Right atrium auricular region (tissue), 2 donors: ENCODE results near the gene ZNF423. TPM values are rescaled to one million over a fixed set of nuclear protein-coding genes. Genes with fewer than 3 reads are reported as not detected.

Experiments used
- DNase-seq: peaks from one replicate; pipeline ENCODE4 v3.0.0-alpha.2; 2019; ENCODE audit warnings: low spot score
- H3K27ac ChIP-seq, 2 donors: fragments of 200-600 bp; sonication (generic); 1 replicate in 1 of 2; 2 replicates in 1 of 2; pipeline ENCODE4 v1.5.1; 2016 to 2019
- H3K27me3 ChIP-seq, 2 donors: fragments of 200-600 bp; sonication (generic); one replicate each; pipeline versions ENCODE4 v1.5.1 to v1.6.0; 2017 to 2019
- H3K36me3 ChIP-seq: fragments of 200-600 bp; sonication (generic); one replicate; pipeline ENCODE4 v1.5.1; 2016
- H3K4me1 ChIP-seq, 2 donors: fragments of 200-600 bp; sonication (generic); one replicate each; pipeline versions ENCODE4 v1.5.1 to v1.6.0; 2017 to 2019
- H3K4me3 ChIP-seq, 2 donors: fragments of 200-600 bp; sonication (generic); 1 replicate in 1 of 2; 2 replicates in 1 of 2; pipeline ENCODE4 v1.5.1; 2017 to 2019; ENCODE audit warnings: mild to moderate bottlenecking in 1 of 2, moderate library complexity in 1 of 2
- H3K9me3 ChIP-seq, 2 donors: fragments of 200-600 bp; sonication (generic); one replicate each; pipeline ENCODE4 v1.5.1; 2019
- CTCF ChIP-seq, 2 donors: fragments of 200-600 bp; sonication (generic); IDR thresholded peaks; one replicate each; pipeline ENCODE4 v1.5.1; 2019; ENCODE audit warnings: antibody characterized with exemption in 2 of 2
- total RNA-seq, 2 donors: library from RNA; depleted of rRNA; stranded (reverse); fragments of >200 nt; gene quantifications; one replicate each; pipeline ENCODE4 v1.1.0, GENCODE V29; 2016

Gene ZNF423
- total RNA-seq, 2 donors from 2014 or later: 8.5 to 10.7 TPM

DNA sequence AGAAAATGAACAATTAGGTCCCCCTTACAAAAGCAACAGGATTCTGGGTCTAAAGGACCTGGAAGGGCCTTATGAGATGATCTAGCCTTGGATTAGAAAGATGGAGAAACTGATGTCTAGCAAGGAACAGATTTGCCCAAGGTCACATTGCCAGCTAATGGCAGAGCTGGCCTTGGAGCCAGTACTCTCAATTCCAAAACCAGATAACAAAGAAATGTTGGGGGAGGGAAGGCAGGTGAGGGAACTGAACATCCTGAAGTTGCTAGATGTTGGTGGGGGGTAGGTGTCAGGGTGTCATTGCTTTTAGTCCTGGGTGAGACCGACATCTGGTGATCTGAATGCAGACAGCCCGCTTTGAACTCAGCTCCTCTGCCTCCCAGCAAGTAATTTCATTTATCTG, 11.3 kb upstream of the ZNF423 start:
- H3K27me3 ChIP-seq: no peaks in the 10 kb centered on the region
- no peaks in the 10 kb centered on the region for H3K4me1 ChIP-seq
- H3K27ac ChIP-seq: no peak overlapping the region
- no peak for TF ChIP-seq CTCF (IDR thresholded peaks at IDR 0.05)
- DNase-seq: no peak
- no peak overlapping the region for H3K4me3 ChIP-seq
- no peaks in the 10 kb centered on the region for H3K9me3 ChIP-seq
- no peaks in the 10 kb centered on the region for H3K36me3 ChIP-seq

DNA sequence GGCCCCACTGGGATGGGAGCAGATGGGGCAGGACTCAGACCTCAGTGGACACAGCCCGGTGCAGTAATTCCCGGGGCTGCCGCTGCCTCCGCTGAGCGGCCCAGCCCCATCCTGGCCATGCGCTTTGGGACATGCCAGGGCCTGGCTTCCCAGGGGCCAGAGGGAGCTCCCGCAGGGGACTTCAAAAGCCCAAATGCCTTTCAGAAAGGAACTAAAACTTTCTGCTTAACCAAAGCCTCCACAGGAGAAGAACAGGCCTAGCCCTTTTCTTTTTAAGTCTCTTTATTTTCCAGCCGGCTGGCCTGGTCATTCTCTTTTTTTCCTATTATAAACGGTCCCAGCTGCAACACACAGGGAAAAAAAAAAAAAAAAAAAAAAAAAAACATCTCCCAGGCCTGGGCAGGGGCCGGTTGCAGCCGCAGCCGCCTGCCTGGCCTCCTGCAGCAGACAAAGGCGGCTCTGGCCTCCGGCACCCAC, 10.7 kb upstream of the ZNF423 start:
- TF ChIP-seq CTCF (IDR thresholded peaks at IDR 0.05): no peak

GRCh38 chr16:49862694-49863093, 6.8 kb upstream of the ZNF423 start:
- Histone ChIP-seq H3K36me3 (no peaks in the 10 kb centered on the region), H3K4me3 (no peak overlapping the region), H3K9me3 (no peaks in the 10 kb centered on the region), H3K4me1 (peaks cover 0 to 17% of the 10 kb centered on the region in 2 donors), H3K27ac (no peak overlapping the region), H3K27me3 (no peaks in the 10 kb centered on the region)
- no peak for DNase-seq
- TF ChIP-seq CTCF (IDR thresholded peaks at IDR 0.05): no peak

More for the DNA sequence above, 10.7 kb upstream of the ZNF423 start:
- H3K9me3 ChIP-seq: no peaks in the 10 kb centered on the region
- no peak overlapping the region for H3K27ac ChIP-seq
- H3K36me3 ChIP-seq: no peaks in the 10 kb centered on the region
- no peak overlapping the region for H3K4me3 ChIP-seq
- DNase-seq: no peak
- H3K4me1 ChIP-seq: no peaks in the 10 kb centered on the region
- H3K27me3 ChIP-seq: no peaks in the 10 kb centered on the region

GRCh38 chr16:49861299-49861698, 5.4 kb upstream of the ZNF423 start:
- Histone ChIP-seq H3K27ac (no peak overlapping the region), H3K36me3 (no peaks in the 10 kb centered on the region), H3K4me1 (peaks cover 0 to 22% of the 10 kb centered on the region in 2 donors), H3K9me3 (no peaks in the 10 kb centered on the region), H3K27me3 (no peaks in the 10 kb centered on the region), H3K4me3 (no peak overlapping the region)
- TF ChIP-seq CTCF (IDR thresholded peaks at IDR 0.05): no peak
- DNase-seq: no peak

- no peak overlapping the region for H3K4me3 ChIP-seq
- no peak overlapping the region for H3K27ac ChIP-seq
- no peak for TF ChIP-seq CTCF (IDR thresholded peaks at IDR 0.05)
- H3K36me3 ChIP-seq: no peaks in the 10 kb centered on the region
- H3K27me3 ChIP-seq: no peaks in the 10 kb centered on the region
- no peak for DNase-seq
- no peaks in the 10 kb centered on the region for H3K9me3 ChIP-seq
- peaks cover 0 to 22% of the 10 kb centered on the region in 2 donors for H3K4me1 ChIP-seq
Observed at GRCh38 chr16:49860593-49860992, 4.7 kb upstream of the ZNF423 start.

- H3K36me3 ChIP-seq: no peaks in the 10 kb centered on the region
- no peak for TF ChIP-seq CTCF (IDR thresholded peaks at IDR 0.05)
Observed at GRCh38 chr16:49859125-49859811, 3.4 kb upstream of the ZNF423 start.

More at GRCh38 chr16:49859125-49859811, 3.4 kb upstream of the ZNF423 start:
- Histone ChIP-seq H3K9me3 (no peaks in the 10 kb centered on the region), H3K4me1 (peaks cover 0 to 29% of the 10 kb centered on the region in 2 donors), H3K4me3 (peak overlapping the region; percentile 38 to 77), H3K27me3 (no peaks in the 10 kb centered on the region), H3K27ac (peak overlapping the region; percentile 89 to 90)
- DNase-seq: peak; percentile 82
